ENCODE measurements around the gene TRIM47. TPM values are rescaled to one million over a fixed set of nuclear protein-coding genes. Genes with fewer than 3 reads are reported as not detected.

TRIM47 gene
- total RNA-seq, 6 experiments from 2014 or later, result 9.1 to 27.0 (median 21.5) TPM

GRCh38 chr17:75849724-75850123 is 28.7 kb downstream of the TRIM47 start:
- no peak for TF ChIP-seq POLR2A (IDR thresholded peaks at IDR 0.05)
- TF ChIP-seq, protein P1, sequence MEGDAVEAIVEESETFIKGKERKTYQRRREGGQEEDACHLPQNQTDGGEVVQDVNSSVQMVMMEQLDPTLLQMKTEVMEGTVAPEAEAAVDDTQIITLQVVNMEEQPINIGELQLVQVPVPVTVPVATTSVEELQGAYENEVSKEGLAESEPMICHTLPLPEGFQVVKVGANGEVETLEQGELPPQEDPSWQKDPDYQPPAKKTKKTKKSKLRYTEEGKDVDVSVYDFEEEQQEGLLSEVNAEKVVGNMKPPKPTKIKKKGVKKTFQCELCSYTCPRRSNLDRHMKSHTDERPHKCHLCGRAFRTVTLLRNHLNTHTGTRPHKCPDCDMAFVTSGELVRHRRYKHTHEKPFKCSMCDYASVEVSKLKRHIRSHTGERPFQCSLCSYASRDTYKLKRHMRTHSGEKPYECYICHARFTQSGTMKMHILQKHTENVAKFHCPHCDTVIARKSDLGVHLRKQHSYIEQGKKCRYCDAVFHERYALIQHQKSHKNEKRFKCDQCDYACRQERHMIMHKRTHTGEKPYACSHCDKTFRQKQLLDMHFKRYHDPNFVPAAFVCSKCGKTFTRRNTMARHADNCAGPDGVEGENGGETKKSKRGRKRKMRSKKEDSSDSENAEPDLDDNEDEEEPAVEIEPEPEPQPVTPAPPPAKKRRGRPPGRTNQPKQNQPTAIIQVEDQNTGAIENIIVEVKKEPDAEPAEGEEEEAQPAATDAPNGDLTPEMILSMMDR (IDR thresholded peaks at IDR 0.05), result no peak
- Histone ChIP-seq H3K4me1 (peaks cover 0 to 82% (median 22%) of the 10 kb centered on the region in 4 donors), H3K27ac (peak overlapping the region in 1 of 3 donors; percentile 31), H3K27me3 (no peaks in the 10 kb centered on the region), H3K9me3 (no peaks in the 10 kb centered on the region), H3K36me3 (peaks cover 10 to 57% (median 31%) of the 10 kb centered on the region in 4 donors), H3K4me3 (no peak overlapping the region)
- intact Hi-C loops (cut with DNase I), result no loop called here
- peak in 1 of 3 donors; percentile 48 for DNase-seq
- ATAC-seq, result no peak
- WGBS (ENCODE audit: insufficient coverage, low coverage, low lambda C conversion rate, missing lambda C conversion rate), result 74% methylated on average over 7 of the region's 9 CpGs

GRCh38 chr17:75849279-75849646 is 29.1 kb downstream of the TRIM47 start:
- peak overlapping the region in 2 of 3 donors; percentile 21 to 31 for H3K27ac ChIP-seq
- no peaks in the 10 kb centered on the region for H3K27me3 ChIP-seq
- DNase-seq (no peak), ATAC-seq (no peak)
- no peak overlapping the region for H3K4me3 ChIP-seq
- no peaks in the 10 kb centered on the region for H3K9me3 ChIP-seq
- peaks cover 10 to 57% (median 31%) of the 10 kb centered on the region in 4 donors for H3K36me3 ChIP-seq
- WGBS (ENCODE audit: insufficient coverage, low coverage, low lambda C conversion rate, missing lambda C conversion rate), result 85% methylated on average over 3 of the region's 11 CpGs
- intact Hi-C loops (cut with DNase I), result no loop called here
- H3K4me1 ChIP-seq, result peaks cover 0 to 79% (median 22%) of the 10 kb centered on the region in 4 donors
- TF ChIP-seq, protein P1 (IDR thresholded peaks at IDR 0.05), result no peak
- no peak for TF ChIP-seq POLR2A (IDR thresholded peaks at IDR 0.05)

DNA sequence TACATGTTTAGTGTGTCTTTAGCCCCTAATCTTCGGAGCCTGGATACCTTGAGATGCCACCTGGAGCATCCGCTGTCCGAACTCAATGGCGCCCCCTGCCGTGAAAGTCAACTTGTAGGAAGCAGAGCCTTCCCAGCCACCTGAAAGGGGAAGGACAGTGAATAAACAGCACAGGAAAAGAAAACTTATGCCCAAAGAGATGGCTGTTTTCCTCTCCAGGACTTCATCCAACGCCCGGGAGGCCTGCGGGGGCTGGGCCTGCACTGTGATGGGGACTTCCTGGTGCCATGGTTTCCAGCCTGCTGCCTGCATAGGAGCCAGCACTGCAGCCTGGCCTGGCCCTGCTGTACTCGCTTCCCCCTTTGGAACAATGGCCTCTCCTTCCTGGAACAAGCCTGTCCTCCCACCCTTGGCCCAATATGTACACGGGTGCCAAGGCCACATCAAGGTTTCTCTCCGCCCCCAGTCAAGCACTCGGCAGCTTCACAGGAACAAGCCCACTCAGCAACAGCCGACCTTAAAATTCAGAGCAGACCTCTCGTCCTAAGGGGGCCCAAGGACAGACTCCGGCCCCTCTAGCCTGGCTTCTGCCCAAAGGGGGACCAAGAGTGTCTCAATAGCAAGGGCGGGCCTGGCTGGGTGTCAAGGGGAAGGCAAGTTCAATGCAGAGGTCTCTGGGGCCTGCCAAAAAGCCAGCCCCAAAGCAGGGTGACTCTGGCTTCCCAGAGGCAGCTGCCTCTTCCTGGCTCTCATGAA is 29.7 kb downstream of the TRIM47 start:
- intact Hi-C loops (cut with DNase I), result no loop called here
- ATAC-seq, result peak; percentile 21 to 54 (median 36)
- Histone ChIP-seq H3K4me1 (peaks cover 0 to 73% (median 19%) of the 10 kb centered on the region in 4 donors), H3K9me3 (no peaks in the 10 kb centered on the region), H3K27ac (peak overlapping the region in 2 of 3 donors; percentile 21 to 31), H3K36me3 (peaks cover 10 to 57% (median 31%) of the 10 kb centered on the region in 4 donors), H3K4me3 (no peak overlapping the region), H3K27me3 (no peaks in the 10 kb centered on the region)
- 28% methylated on average over 6 of the region's 16 CpGs for WGBS (ENCODE audit: insufficient coverage, low coverage, low lambda C conversion rate, missing lambda C conversion rate)
- TF ChIP-seq, protein P1 (IDR thresholded peaks at IDR 0.05), result peak; percentile 38 to 69 (median 65)
- no peak for TF ChIP-seq POLR2A (IDR thresholded peaks at IDR 0.05)
- DNase-seq, result peak; percentile 76 to 80 (median 79)

- TF ChIP-seq POLR2A (IDR thresholded peaks at IDR 0.05), result no peak
- TF ChIP-seq, protein P1 (IDR thresholded peaks at IDR 0.05), result no peak
- H3K27me3 ChIP-seq, result no peaks in the 10 kb centered on the region
- peaks cover 0 to 65% (median 15%) of the 10 kb centered on the region in 4 donors for H3K4me1 ChIP-seq
- H3K27ac ChIP-seq, result peak overlapping the region in 2 of 3 donors; percentile 21 to 31
- no peak for DNase-seq
- no peak for ATAC-seq
- peaks cover 10 to 57% (median 31%) of the 10 kb centered on the region in 4 donors for H3K36me3 ChIP-seq
- 71% methylated on average over 12 of the region's 25 CpGs for WGBS (ENCODE audit: insufficient coverage, low coverage, low lambda C conversion rate, missing lambda C conversion rate)
- intact Hi-C loops (cut with DNase I), result no loop called here
- H3K9me3 ChIP-seq, result no peaks in the 10 kb centered on the region
- no peak overlapping the region for H3K4me3 ChIP-seq
These were observed 30.5 kb downstream of the TRIM47 start for GRCh38 chr17:75847614-75848522.
